A673 (cell line): ENCODE measurements around the gene SNED1. TPM values are rescaled to one million over a fixed set of nuclear protein-coding genes. Genes with fewer than 3 reads are reported as not detected.

Source experiments
- BruUV-seq: library from RNA; stranded (reverse); fragments of 400-500 nt; replicated peaks from 2 replicates; lab custom pipeline; 2021; lab: Mats Ljungman, UMichigan
- CTCF ChIA-PET: fragments of 300-600 bp; sonication (Branson Sonifier 250); formaldehyde crosslinking; loops from one replicate; lab custom pipeline; 2022; ENCODE audit warnings: antibody characterized with exemption; lab: Charles Lee
- POLR2A ChIA-PET: fragments of 300-600 bp; sonication (Branson Sonifier 250); formaldehyde crosslinking; loops from one replicate; lab custom pipeline; 2022; ENCODE audit warnings: antibody characterized with exemption; ENCODE audit not compliant: low non-redundant PET; lab: Charles Lee
- DNase-seq: peaks from one replicate; pipeline ENCODE4 v3.0.0-alpha.2; 2015; ENCODE audit warnings: low spot score
- H3K27ac ChIP-seq: fragments of 200-600 bp; sonication (generic); 2 replicates; pipeline ENCODE4 v1.5.1; 2016; ENCODE audit warnings: mixed run types, low read depth, mild to moderate bottlenecking, mixed read lengths, antibody characterized with exemption, low read length; ENCODE audit not compliant: poor library complexity, severe bottlenecking
- H3K27me3 ChIP-seq: fragments of 200-600 bp; sonication (generic); replicated peaks from 2 replicates; pipeline ENCODE4 v1.6.1; 2017; ENCODE audit warnings: mixed run types, low read depth, mild to moderate bottlenecking, mixed read lengths, antibody characterized with exemption, low read length; ENCODE audit not compliant: insufficient read depth, poor library complexity
- H3K36me3 ChIP-seq: fragments of 200-600 bp; sonication (generic); 2 replicates; pipeline ENCODE4 v1.6.1; 2016; ENCODE audit warnings: mixed run types, mild to moderate bottlenecking, mixed read lengths, antibody characterized with exemption, low read length; ENCODE audit not compliant: insufficient read depth, poor library complexity, severe bottlenecking
- H3K4me1 ChIP-seq: fragments of 200-600 bp; sonication (generic); 2 replicates; pipeline ENCODE4 v1.6.1; 2017; ENCODE audit warnings: mixed run types, mild to moderate bottlenecking, mixed read lengths, antibody characterized with exemption, low read length; ENCODE audit not compliant: insufficient read depth, poor library complexity, severe bottlenecking
- H3K4me3 ChIP-seq: fragments of 200-600 bp; sonication (generic); 2 replicates; pipeline ENCODE4 v1.5.1; 2016; ENCODE audit warnings: low read depth, mixed run types, mild to moderate bottlenecking, mixed read lengths, low read length; ENCODE audit not compliant: poor library complexity, severe bottlenecking
- H3K9me3 ChIP-seq: fragments of 200-600 bp; sonication (generic); 2 replicates; pipeline ENCODE4 v1.6.1; 2016; ENCODE audit warnings: mixed run types, low read depth, mild to moderate bottlenecking, mixed read lengths, antibody characterized with exemption, low read length; ENCODE audit not compliant: poor library complexity, severe bottlenecking
- CTCF ChIP-seq: fragments of 300-800, 200-600 bp; sonication (generic); conservative IDR thresholded peaks from 2 replicates; pipeline ENCODE4 v1.5.1; 2017; ENCODE audit warnings: low read depth, mild to moderate bottlenecking, antibody characterized with exemption, low read length, moderate library complexity, mixed read lengths
- EZH2 ChIP-seq: fragments of 200-600 bp; sonication (generic); IDR thresholded peaks from 2 replicates; pipeline ENCODE4 v1.6.1; 2017; ENCODE audit warnings: borderline replicate concordance, low read depth, mild to moderate bottlenecking, mixed read lengths, antibody characterized with exemption, low read length; ENCODE audit not compliant: poor library complexity, severe bottlenecking
- intact Hi-C: fragments of 100-400 bp; cut with micrococcal nuclease; formaldehyde crosslinking; loops from one replicate; pipeline ENCODE4 v1.10.0; 2022; ENCODE audit not compliant: unreplicated experiment
- total RNA-seq: library from RNA; stranded (reverse); gene quantifications from 2 replicates; pipeline ENCODE4 v1.2.3, GENCODE V29; 2021

Gene SNED1
- total RNA-seq, 1 experiment from 2014 or later: 3.0 TPM

DNA sequence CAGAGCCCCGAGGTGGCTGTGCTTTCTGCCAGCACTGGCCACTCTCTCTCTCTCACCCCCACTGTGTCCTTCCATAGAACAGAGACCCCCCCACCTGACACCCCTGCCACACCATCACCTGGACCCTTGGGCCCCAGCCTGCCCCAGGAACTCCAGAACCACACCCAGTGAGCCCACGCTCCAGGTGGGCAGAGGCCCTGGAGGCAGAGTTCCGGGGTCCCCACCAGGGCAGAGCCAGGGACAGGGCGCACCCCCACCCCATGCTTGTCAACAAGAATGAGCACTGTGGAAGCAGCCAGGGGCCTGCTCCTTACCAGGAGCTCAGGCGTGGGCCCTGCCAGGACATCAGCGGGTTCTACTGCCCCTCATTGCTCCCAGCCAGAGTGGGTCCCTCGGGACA, 136.3 kb downstream of the SNED1 start:
- Histone ChIP-seq H3K27me3 (no peaks in the 10 kb centered on the region), H3K36me3 (peaks cover 25% of the 10 kb centered on the region), H3K27ac (no peak overlapping the region), H3K4me1 (no peaks in the 10 kb centered on the region), H3K9me3 (no peaks in the 10 kb centered on the region), H3K4me3 (no peak overlapping the region)
- TF ChIP-seq EZH2: no peak
- TF ChIP-seq CTCF: no peak
- CTCF ChIA-PET: no interaction called here
- DNase-seq: no peak
- POLR2A ChIA-PET: no interaction called here
- BruUV-seq: no TSS peak
- intact Hi-C loops: no loop called here

- peaks cover 29% of the 10 kb centered on the region for H3K36me3 ChIP-seq
- no peaks in the 10 kb centered on the region for H3K4me1 ChIP-seq
- no peaks in the 10 kb centered on the region for H3K9me3 ChIP-seq
- CTCF ChIA-PET: no interaction called here
- H3K4me3 ChIP-seq: no peak overlapping the region
- no TSS peak for BruUV-seq
- H3K27ac ChIP-seq: no peak overlapping the region
- no peak for DNase-seq
- POLR2A ChIA-PET: no interaction called here
- no peak for TF ChIP-seq CTCF
- TF ChIP-seq EZH2: no peak
- intact Hi-C loops: no loop called here
- no peaks in the 10 kb centered on the region for H3K27me3 ChIP-seq
Measured at GRCh38 chr2:241135737-241136136, 137.3 kb downstream of the SNED1 start.

DNA sequence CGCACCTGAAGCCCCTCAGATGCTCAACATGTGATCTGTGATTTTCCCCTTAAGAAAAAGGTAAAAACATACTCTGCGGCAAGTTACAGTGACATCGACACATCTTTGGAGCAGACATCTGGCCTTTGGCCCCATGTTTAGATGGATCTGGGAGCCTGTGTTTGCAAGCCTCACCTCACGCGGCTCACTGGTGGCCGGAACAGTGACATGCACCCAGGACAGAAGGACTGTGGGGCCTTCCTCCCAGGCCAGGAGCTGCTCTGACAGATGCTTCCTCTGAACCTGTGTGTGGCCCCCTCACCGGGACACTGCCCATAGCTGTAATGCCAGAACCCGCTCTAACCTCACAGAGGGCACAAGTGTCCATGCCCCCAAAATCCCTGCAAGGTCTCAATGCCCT, 137.8 kb downstream of the SNED1 start:
- intact Hi-C loops: no loop called here
- no peak for DNase-seq
- Histone ChIP-seq H3K9me3 (no peaks in the 10 kb centered on the region), H3K4me3 (no peak overlapping the region), H3K27ac (no peak overlapping the region), H3K27me3 (no peaks in the 10 kb centered on the region), H3K4me1 (no peaks in the 10 kb centered on the region), H3K36me3 (peaks cover 30% of the 10 kb centered on the region)
- no TSS peak for BruUV-seq
- POLR2A ChIA-PET: no interaction called here
- TF ChIP-seq CTCF: no peak
- TF ChIP-seq EZH2: no peak
- CTCF ChIA-PET: no interaction called here
